ENCODE results near the gene PTPN7.

GRCh38 chr1:202127836-202128622 is 32.4 kb downstream of the PTPN7 start:
- TF ChIP-seq POLR2A (IDR thresholded peaks at IDR 0.05; ENCODE audit: low read depth, low read length), result no peak
- TF ChIP-seq EZH2 (IDR thresholded peaks at IDR 0.05; ENCODE audit: borderline replicate concordance, low read depth, low read length, severe bottlenecking), result no peak
- TF ChIP-seq CTCF (IDR thresholded peaks at IDR 0.05; ENCODE audit: extremely low read depth in 1 of 2, insufficient read depth in 1 of 2, low read depth in 1 of 2, low read length in 2 of 2), result no peak
- no peak for TF ChIP-seq POLR2AphosphoS5 (IDR thresholded peaks at IDR 0.05; ENCODE audit: insufficient read depth, low read depth, low read length)
- no peak for TF ChIP-seq MAX (IDR thresholded peaks at IDR 0.05; ENCODE audit: insufficient read depth, insufficient read length)
- no peak for TF ChIP-seq MYC (IDR thresholded peaks at IDR 0.05; ENCODE audit: low read depth, low read length)
- no peak for TF ChIP-seq FOS (IDR thresholded peaks at IDR 0.05; ENCODE audit: borderline replicate concordance, insufficient read depth, low read length)

Measured in endothelial cell of umbilical vein (primary cell).